Measurements from ENCODE around the gene PTPN2.

DNA sequence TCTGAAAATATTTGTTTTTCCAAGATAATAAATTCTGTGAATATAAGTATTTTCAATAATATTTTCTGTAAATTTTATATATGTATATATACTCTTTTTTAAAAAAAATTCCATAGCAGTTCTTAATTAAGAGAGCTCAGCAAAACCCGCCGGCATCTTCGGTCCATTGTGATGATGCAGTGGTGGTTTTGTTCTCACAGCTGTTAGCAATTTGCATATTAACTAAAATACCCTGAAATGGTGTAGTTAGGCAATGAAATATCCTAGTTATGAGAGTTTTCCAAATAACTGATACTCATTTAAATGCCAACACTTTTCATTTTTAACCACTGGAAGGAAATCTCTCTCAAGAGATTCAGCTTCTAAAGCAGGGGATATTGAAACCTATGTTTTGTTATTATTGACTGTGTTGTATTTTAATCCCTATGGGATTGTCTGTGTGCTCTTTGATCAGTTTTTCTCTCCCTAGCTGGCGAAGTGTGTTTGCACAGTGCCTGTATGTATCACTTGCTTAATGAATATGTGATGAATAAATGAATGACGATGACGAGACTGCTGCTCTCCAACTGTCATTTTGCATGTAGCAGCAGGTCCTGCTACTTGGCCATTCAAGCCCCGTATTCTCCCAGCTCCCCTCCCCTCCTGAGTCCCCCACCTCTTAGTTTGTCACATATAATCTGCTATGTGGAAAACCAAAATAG lies 138.8 kb downstream of the PTPN2 start:
- TF ChIP-seq, protein P1, sequence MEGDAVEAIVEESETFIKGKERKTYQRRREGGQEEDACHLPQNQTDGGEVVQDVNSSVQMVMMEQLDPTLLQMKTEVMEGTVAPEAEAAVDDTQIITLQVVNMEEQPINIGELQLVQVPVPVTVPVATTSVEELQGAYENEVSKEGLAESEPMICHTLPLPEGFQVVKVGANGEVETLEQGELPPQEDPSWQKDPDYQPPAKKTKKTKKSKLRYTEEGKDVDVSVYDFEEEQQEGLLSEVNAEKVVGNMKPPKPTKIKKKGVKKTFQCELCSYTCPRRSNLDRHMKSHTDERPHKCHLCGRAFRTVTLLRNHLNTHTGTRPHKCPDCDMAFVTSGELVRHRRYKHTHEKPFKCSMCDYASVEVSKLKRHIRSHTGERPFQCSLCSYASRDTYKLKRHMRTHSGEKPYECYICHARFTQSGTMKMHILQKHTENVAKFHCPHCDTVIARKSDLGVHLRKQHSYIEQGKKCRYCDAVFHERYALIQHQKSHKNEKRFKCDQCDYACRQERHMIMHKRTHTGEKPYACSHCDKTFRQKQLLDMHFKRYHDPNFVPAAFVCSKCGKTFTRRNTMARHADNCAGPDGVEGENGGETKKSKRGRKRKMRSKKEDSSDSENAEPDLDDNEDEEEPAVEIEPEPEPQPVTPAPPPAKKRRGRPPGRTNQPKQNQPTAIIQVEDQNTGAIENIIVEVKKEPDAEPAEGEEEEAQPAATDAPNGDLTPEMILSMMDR (IDR thresholded peaks at IDR 0.05; ENCODE audit: insufficient read depth, low read length, poor library complexity, severe bottlenecking): no peak
- TF ChIP-seq EZH2phosphoT487 (conservative IDR thresholded peaks at IDR 0.05; ENCODE audit: low read length): no peak

All from SU-DHL-6 (cell line).